VCaP (cell line): ENCODE measurements around the gene LRR1.

Experiments used
- H3K27ac ChIP-seq: fragments of 450-650 bp; 2 replicates; pipeline ENCODE4 v1.5.1; 2017
- CTCF ChIP-seq: fragments of 450-650 bp; conservative IDR thresholded peaks from 2 replicates; pipeline ENCODE4 v1.5.1; 2017; ENCODE audit warnings: mild to moderate bottlenecking, moderate library complexity

The LRR1 gene

DNA sequence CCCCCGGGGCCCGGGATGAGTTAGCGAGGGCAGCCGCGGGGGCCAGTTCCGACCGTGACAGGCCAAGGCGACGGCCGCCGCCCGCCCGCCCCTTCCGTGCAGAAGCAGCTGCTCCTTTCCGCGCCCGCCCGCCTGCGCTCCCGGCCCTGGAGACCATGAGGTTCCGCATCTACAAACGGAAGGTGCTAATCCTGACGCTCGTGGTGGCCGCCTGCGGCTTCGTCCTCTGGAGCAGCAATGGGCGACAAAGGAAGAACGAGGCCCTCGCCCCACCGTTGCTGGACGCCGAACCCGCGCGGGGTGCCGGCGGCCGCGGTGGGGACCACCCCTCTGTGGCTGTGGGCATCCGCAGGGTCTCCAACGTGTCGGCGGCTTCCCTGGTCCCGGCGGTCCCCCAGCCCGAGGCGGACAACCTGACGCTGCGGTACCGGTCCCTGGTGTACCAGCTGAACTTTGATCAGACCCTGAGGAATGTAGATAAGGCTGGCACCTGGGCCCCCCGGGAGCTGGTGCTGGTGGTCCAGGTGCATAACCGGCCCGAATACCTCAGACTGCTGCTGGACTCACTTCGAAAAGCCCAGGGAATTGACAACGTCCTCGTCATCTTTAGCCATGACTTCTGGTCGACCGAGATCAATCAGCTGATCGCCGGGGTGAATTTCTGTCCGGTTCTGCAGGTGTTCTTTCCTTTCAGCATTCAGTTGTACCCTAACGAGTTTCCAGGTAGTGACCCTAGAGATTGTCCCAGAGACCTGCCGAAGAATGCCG lies 22.6 kb downstream of the LRR1 start:
- peak overlapping the region; percentile 94 for H3K27ac ChIP-seq
- no peak for TF ChIP-seq CTCF

DNA sequence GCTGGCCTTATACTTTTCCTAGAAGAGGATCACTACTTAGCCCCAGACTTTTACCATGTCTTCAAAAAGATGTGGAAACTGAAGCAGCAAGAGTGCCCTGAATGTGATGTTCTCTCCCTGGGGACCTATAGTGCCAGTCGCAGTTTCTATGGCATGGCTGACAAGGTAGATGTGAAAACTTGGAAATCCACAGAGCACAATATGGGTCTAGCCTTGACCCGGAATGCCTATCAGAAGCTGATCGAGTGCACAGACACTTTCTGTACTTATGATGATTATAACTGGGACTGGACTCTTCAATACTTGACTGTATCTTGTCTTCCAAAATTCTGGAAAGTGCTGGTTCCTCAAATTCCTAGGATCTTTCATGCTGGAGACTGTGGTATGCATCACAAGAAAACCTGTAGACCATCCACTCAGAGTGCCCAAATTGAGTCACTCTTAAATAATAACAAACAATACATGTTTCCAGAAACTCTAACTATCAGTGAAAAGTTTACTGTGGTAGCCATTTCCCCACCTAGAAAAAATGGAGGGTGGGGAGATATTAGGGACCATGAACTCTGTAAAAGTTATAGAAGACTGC lies 23.4 kb downstream of the LRR1 start:
- peak overlapping the region; percentile 94 for H3K27ac ChIP-seq
- no peak for TF ChIP-seq CTCF

- TF ChIP-seq CTCF, result no peak
- peak overlapping the region; percentile 48 for H3K27ac ChIP-seq
Observed at GRCh38 chr14:49623387-49623786, 24.6 kb downstream of the LRR1 start.

GRCh38 chr14:49623941-49624839 lies 25.4 kb downstream of the LRR1 start:
- peak overlapping the region; percentile 48 for H3K27ac ChIP-seq
- no peak for TF ChIP-seq CTCF

DNA sequence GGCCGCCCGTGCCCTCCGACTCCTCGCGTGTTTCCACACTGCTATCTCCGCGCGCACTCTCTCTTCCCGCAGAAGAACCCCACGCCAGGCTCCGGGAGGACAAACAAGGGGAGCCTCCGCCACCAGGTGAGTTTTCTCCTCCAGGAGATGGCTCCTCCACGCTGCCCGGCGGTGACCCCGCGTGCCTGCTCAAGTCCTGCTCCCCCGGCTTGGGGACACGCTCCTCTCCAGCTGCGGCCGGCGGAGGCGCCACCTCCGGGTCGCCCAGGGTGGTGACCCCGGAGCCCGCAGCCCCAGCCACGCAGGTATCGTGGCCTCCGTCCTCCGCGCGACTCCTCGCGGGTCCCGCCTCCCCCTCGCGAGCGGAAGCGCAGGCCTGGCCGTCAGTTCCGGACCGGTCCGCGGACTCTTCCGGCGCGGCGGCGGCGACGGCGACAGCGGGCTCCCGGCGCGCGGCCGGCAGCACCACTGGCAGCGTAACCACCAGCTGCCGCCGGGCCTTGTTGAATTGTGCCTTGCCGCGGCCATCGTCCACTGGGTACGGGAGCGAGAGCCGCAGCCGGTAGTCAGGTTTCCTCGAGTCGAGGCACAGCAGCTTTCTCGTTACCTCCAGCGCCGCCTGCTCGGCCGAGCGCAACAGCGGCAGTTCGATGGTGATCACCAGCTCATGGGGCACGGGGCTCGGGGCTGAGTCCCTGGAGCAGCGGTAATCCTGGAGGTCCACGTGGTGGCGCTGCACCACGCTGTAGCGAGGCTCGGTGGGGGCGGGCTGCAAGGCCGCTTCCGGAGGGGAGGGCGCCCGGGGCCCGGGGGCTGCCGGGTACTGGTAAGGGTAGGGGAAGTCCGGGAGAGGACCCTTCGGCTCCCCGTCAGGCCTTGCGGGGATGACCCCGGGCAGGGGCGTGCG lies 35.2 kb downstream of the LRR1 start:
- peak overlapping the region; percentile 95 for H3K27ac ChIP-seq
- peak; percentile 92 for TF ChIP-seq CTCF

- peak within 1 kb of the TSS; percentile 95 for H3K27ac ChIP-seq
- TF ChIP-seq CTCF, result peak; percentile 8
Observed at GRCh38 chr14:49634547-49635334, 36.0 kb downstream of the LRR1 start, which contains the start of gene DNAAF2. DNAAF2 (minus strand) TSS chr14:49635244; CDS start chr14:49635149, 95 bp downstream.
